Medulla oblongata (tissue), 1 donor: Measurements from ENCODE around the gene KCNQ2.
A peak's percentile ranks its signal among the peaks of the same experiment; 100 is the strongest.

Experiments used
- DNase-seq: peaks from one replicate; pipeline ENCODE4 v3.0.0-alpha.2; 2015; ENCODE audit errors: extremely low spot score

KCNQ2 gene

GRCh38 chr20:63403403-63404105 lies 68.9 kb downstream of the KCNQ2 start:
- DNase-seq, result no peak

DNA sequence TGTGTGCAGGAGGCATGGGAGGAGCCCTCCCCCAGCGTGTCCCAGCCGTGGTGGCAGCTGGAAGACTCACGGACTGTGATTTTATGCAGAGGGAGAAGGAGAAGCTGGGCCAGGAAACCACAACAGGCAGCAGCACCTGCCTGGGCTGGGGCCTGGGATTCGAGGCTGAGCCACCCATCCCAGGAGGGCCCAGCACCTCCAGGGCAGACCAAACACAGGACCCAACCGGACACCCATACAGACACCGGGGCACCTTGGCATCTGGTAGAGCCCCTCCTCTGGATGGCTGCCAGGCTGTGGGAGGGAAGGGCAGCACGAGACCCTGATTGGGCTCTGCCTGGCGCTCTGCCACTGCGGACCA lies 69.6 kb downstream of the KCNQ2 start:
- no peak for DNase-seq

- DNase-seq, result no peak
These were observed 70.1 kb downstream of the KCNQ2 start for GRCh38 chr20:63402181-63402859.

GRCh38 chr20:63401384-63402110 lies 70.9 kb downstream of the KCNQ2 start:
- no peak for DNase-seq

DNA sequence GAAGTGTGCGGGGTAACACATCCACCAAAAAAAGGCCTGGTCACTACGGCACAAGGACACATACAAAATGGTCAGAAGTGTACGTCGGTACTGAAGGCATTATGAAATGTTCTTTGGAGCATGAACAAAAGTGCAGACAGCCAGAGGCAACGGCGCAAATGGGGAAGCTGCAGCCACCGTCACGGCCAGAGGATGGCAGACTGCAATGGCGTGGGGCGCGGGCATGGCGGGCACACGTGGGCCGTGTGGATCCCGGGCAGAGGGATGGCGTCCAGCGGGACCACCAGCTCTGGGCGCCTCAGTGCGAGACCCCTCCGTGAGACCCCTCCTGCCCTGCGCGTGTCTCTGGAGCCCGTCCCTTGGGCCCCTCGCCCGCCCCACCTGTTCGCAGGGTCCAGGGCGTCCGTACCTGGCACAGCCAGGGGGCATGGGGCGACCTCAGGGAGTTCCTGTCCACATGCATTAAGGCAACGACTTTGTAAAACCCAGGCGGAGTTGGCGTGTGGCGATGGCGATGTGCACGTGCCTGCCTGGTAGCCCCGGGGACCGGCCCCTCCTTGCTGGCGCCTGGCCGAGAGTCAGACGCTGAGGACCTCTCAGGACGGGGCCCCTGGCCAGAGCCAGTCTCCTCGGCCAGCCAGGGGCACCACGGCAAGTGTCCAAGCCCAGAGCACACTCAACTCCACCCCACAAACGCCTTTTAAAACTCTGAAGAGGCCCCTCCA lies 71.8 kb downstream of the KCNQ2 start:
- DNase-seq, result no peak

DNA sequence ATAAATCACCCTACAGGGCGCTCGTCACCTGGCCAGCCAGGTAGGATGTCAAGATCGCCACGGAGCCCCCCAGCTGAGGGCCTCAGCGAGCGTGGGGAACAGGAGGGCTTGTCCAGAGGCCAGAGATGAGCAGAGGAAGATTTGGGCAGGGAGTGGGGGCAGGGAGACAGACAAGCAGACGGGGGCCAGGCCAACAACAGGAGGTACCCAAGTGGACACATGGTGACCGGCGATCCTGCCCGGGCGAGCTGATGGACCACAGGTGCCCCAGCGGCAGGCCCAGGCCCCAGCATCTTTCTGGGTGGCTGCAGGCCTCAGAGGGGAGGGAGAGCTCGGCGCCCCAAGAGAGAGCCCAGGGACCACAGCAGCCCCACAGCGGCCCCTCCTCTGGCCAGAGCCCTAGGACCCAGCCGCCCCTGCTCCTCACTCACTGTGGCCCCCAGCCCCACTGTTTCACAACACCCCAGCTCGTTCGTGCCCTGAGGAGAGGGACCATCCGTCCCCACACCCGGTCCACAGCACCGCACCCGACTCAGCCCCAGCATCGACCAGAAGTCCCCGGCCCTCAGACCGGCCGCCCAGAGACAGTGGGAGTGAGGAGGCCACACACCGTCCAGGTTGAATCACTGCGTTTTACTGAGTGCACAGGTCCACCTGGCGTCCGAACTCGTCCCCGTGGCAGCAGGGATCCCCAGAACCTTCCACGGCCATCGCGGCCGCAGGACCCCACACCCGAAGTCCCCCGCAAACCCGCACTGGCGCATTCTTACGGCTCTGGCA lies 72.7 kb downstream of the KCNQ2 start:
- DNase-seq, result no peak

GRCh38 chr20:63398744-63399514 lies 73.5 kb downstream of the KCNQ2 start:
- DNase-seq, result no peak

- DNase-seq, result no peak
These were observed 74.5 kb downstream of the KCNQ2 start for GRCh38 chr20:63397946-63398450.

DNA sequence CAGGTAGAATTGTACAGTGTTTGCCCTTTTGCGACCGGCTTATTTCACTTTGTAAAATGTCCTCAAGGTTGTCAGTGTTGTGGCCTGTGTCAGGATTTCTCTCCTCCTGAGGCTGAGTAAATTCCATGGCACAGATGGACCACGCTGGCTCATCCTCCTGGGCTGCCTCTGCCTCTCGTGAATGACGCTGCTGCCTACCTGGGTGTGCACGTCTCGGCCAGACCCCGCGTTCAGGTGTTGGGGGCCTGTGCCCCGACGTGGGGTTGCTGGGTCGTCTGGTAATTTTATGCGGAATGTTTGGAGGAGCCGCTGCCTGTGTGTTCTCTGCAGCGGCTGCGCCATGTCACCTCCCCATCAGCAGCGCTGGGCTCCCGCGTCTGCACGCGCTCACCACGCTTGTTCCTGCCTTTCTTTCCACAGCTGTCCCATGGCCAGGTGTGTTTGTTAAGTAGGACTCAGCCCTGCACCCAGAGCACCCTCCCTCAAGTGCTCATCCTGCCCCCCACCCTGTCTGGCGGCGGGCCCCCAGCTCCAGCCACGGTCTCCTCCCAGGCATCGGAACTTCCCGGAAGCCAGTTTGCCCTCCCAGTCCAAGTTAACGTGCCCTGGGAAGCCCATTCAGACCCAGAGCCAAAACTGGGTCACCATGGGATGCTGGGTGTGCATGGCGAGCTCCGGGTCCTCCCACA lies 75.2 kb downstream of the KCNQ2 start:
- DNase-seq, result no peak

DNA sequence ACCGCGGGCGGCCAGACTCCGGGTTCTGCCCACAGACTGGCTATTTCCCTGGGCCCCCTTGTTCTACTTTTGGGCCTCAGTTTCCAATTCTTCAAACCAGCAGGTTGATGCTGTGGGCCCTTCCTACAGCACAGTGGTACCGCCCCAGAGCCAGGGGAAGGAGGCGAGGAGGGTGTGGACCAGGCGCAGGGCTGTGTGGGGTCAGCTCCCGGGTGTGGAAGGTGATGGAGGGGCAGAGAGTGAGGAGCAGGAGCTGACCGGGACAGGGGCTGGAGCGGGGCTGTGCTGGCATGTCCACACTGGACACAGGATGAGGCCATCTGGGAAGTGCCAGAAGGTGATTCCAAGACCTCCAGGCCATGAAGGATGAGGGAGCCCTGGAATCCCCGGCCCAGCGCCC lies 76.2 kb downstream of the KCNQ2 start:
- DNase-seq, result no peak

DNA sequence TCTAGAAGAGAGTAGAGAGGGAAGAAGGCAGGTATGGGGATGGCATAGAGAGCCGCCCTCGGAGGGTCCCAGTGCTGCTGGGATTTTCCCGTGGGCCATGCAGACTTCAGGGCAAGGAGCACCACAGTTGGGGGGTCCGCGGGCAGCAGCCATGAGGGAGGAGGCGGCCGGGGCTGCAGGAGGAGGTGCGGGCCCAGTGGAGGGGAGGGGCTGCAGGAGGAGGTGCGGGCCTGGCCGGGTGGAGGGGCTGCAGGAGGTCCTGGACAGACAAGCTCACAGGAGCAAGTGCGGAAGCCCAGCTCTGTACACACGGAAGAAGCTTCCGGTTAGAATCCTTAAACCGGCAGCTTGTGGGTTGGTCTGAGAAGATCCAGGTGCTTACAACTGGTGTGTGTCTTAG lies 76.7 kb downstream of the KCNQ2 start:
- DNase-seq, result no peak

GRCh38 chr20:63394920-63395455 lies 77.5 kb downstream of the KCNQ2 start:
- DNase-seq, result no peak

DNA sequence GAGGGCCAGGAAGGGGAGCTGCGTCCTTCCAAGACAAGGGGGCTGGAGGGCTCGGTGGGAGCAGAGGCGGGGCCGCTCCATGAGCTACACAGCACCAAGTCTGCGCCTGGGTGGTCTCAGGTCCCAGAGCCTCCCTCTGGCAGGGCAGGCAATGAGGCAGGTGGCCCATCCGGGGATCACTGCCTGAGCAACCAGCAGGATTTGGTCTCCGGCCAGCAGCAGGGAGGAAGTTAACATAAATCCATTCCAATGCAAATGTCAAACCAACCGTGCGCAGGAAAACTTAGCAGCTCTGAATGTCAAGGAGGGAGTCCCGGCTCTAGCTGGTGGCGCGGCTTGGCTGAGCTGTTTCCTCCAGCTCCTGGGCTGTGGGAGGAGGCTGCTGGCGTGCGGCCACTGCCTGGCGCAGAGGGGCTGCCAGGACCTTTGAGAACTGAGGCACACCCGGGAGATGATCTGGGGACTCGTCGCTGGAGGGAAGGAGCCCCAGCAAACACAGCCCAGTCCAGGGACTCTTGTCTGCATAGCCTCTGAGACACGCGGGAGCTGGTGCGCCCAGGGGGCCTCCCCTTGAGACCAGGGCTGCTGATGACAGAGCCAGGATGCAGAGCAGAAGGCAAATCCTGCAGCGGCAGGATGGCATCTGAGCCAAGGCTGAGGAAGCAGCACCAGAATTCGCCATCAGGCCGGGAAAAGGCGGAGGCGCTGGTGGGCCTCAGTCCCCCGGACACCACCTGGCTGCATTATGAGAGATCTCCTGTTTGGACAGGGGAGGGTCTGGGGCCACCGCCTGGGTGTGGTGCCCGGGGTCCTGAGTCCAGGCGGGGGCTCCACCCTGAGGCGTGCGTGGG lies 78.2 kb downstream of the KCNQ2 start:
- DNase-seq, result peak; percentile 2

GRCh38 chr20:63393566-63393965 lies 78.9 kb downstream of the KCNQ2 start:
- no peak for DNase-seq

- DNase-seq, result no peak
These were observed 79.7 kb downstream of the KCNQ2 start for GRCh38 chr20:63392465-63393365.

- no peak for DNase-seq
These were observed 84.5 kb downstream of the KCNQ2 start for GRCh38 chr20:63387917-63388316.

DNA sequence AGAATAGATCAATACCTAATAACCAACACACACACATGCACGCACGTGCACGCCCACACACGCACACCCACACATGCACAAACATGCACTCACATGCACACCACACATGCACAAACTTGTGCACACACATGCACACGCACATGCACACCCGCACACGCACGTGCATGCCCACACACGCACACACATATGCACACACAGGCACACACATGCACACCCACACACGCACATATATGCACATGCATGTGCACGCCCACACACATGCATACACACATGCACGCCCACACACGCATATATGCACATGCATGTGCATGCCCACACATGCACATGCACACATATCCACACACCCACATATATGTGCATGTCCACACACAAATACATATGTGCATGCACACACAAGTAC lies 85.1 kb downstream of the KCNQ2 start:
- DNase-seq, result no peak

DNA sequence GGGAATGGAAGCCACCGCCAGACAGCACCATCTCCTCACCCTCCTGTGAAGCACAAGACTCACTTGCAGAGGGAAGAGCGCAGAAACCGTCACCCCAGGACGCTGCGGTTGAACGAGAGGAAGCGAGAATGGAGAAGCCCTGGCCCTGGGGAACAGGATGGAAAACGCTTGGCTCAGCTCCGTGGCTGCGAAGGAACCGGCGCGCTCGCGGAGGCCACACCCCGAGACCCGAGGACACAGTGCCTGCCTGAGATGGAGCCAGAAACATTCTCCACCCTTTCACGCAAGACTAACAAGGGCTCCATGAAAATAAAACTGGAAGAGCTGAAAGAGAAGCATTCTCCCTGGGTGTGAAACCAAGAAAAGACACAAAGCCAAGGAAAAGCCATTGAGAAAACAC lies 86.0 kb downstream of the KCNQ2 start:
- DNase-seq, result no peak
